OCI-LY7 (cell line): ENCODE data around the gene CYFIP2.

Source experiments
- CTCF ChIP-seq: fragments of 200-600 bp; sonication (generic); conservative IDR thresholded peaks from 2 replicates; pipeline ENCODE4 v1.5.1; 2014; ENCODE audit warnings: mild to moderate bottlenecking, antibody characterized with exemption, low read length, moderate library complexity, mixed read lengths
- EZH2phosphoT487 ChIP-seq: fragments of 200-600 bp; sonication (generic); IDR thresholded peaks from 2 replicates; pipeline ENCODE4 v1.6.1; 2018; ENCODE audit warnings: low read depth, borderline replicate concordance, mild to moderate bottlenecking, mixed run types, antibody characterized with exemption, low read length, moderate library complexity, mixed read lengths

GRCh38 chr5:157286761-157287211 lies 20.9 kb downstream of the CYFIP2 start:
- TF ChIP-seq CTCF: no peak
- TF ChIP-seq EZH2phosphoT487: no peak
